ENCODE data around the gene MYOM1. TPM values are rescaled to one million over a fixed set of nuclear protein-coding genes. Genes with fewer than 3 reads are reported as not detected.

MYOM1 gene
- total and polyA plus RNA-seq, 2 donors from 2014 or later: 2.1 to 6.8 TPM

GRCh38 chr18:3209859-3210569 is 9.8 kb downstream of the MYOM1 start:
- Histone ChIP-seq H3K4me1 (ENCODE audit: control insufficient read depth in 2 of 3, insufficient read depth in 2 of 3, low read depth in 1 of 3, low read length in 3 of 3) (peaks cover 0 to 3% (median 0%) of the 10 kb centered on the region in 3 donors), H3K27me3 (ENCODE audit: control insufficient read depth, insufficient read depth, low read length) (no peaks in the 10 kb centered on the region), H3K9ac (ENCODE audit: low read length in 3 of 3) (no peak overlapping the region), H3K4me3 (ENCODE audit: low read length in 3 of 3) (no peak overlapping the region), H3K36me3 (ENCODE audit: control insufficient read depth in 2 of 3, insufficient read depth in 3 of 3, low read length in 3 of 3) (no peaks in the 10 kb centered on the region), H3K27ac (ENCODE audit: low read depth in 2 of 2, low read length in 2 of 2) (no peak overlapping the region), H3K9me3 (ENCODE audit: control insufficient read depth in 2 of 3, insufficient read depth in 1 of 3, low read length in 3 of 3) (peaks cover 0 to 9% (median 0%) of the 10 kb centered on the region in 3 donors)
- DNase-seq (no peak), FAIRE-seq (no peak)
- TF ChIP-seq CTCF (IDR thresholded peaks at IDR 0.05; ENCODE audit: borderline replicate concordance, extremely low read depth, insufficient read depth): no peak
- intact Hi-C loops (cut with DNase I): no loop called here

GRCh38 chr18:3207565-3207964 is 12.2 kb downstream of the MYOM1 start:
- H3K9ac ChIP-seq (ENCODE audit: low read length in 3 of 3): no peak overlapping the region
- H3K9me3 ChIP-seq (ENCODE audit: control insufficient read depth in 2 of 3, insufficient read depth in 1 of 3, low read length in 3 of 3): peaks cover 0 to 13% (median 0%) of the 10 kb centered on the region in 3 donors
- no peak for DNase-seq
- no peak overlapping the region for H3K27ac ChIP-seq (ENCODE audit: low read depth in 2 of 2, low read length in 2 of 2)
- H3K27me3 ChIP-seq (ENCODE audit: control insufficient read depth, insufficient read depth, low read length): no peaks in the 10 kb centered on the region
- intact Hi-C loops (cut with DNase I): no loop called here
- H3K4me3 ChIP-seq (ENCODE audit: low read length in 3 of 3): no peak overlapping the region
- TF ChIP-seq CTCF (IDR thresholded peaks at IDR 0.05; ENCODE audit: borderline replicate concordance, extremely low read depth, insufficient read depth): no peak
- peaks cover 0 to 3% (median 0%) of the 10 kb centered on the region in 3 donors for H3K4me1 ChIP-seq (ENCODE audit: control insufficient read depth in 2 of 3, insufficient read depth in 2 of 3, low read depth in 1 of 3, low read length in 3 of 3)
- FAIRE-seq: no peak
- no peaks in the 10 kb centered on the region for H3K36me3 ChIP-seq (ENCODE audit: control insufficient read depth in 2 of 3, insufficient read depth in 3 of 3, low read length in 3 of 3)

GRCh38 chr18:3205239-3205638 is 14.5 kb downstream of the MYOM1 start:
- no peak for DNase-seq
- FAIRE-seq: no peak
- Histone ChIP-seq H3K9me3 (ENCODE audit: control insufficient read depth in 2 of 3, insufficient read depth in 1 of 3, low read length in 3 of 3) (peaks cover 0 to 13% (median 0%) of the 10 kb centered on the region in 3 donors), H3K36me3 (ENCODE audit: control insufficient read depth in 2 of 3, insufficient read depth in 3 of 3, low read length in 3 of 3) (no peaks in the 10 kb centered on the region), H3K9ac (ENCODE audit: low read length in 3 of 3) (no peak overlapping the region), H3K4me1 (ENCODE audit: control insufficient read depth in 2 of 3, insufficient read depth in 2 of 3, low read depth in 1 of 3, low read length in 3 of 3) (no peaks in the 10 kb centered on the region), H3K4me3 (ENCODE audit: low read length in 3 of 3) (no peak overlapping the region), H3K27ac (ENCODE audit: low read depth in 2 of 2, low read length in 2 of 2) (no peak overlapping the region), H3K27me3 (ENCODE audit: control insufficient read depth, insufficient read depth, low read length) (no peaks in the 10 kb centered on the region)
- no peak for TF ChIP-seq CTCF (IDR thresholded peaks at IDR 0.05; ENCODE audit: borderline replicate concordance, extremely low read depth, insufficient read depth)
- intact Hi-C loops (cut with DNase I): no loop called here

Measured in kidney (tissue), 14 donors.